IPS DF 4.7 (cell line): ENCODE results near the gene EVC2.

Experiments used
- DNase-seq: peaks from one replicate; pipeline ENCODE4 v3.0.0-alpha.2; 2013; ENCODE audit warnings: low spot score; ENCODE audit errors: extremely low read depth

The EVC2 gene

DNA sequence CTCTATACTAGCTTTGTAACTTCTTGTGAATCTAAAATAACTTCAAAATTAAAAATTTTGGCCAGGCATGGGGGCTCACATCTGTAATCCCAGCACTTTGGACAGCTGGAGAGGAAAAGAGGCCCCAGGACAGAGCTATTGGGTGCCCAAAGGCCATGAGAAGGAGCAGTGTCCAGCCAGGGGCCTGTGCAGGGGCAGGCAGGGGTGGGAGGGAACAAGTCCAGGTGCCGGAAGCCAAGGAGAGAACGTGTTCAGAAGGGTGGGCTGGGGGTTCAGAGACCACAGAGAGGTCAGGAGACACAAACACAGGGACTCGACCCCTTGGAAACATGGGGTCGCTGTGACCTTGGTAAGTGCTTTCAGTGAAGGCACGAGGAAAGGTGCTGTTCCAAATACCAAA, 138.9 kb downstream of the EVC2 start:
- DNase-seq = no peak

DNA sequence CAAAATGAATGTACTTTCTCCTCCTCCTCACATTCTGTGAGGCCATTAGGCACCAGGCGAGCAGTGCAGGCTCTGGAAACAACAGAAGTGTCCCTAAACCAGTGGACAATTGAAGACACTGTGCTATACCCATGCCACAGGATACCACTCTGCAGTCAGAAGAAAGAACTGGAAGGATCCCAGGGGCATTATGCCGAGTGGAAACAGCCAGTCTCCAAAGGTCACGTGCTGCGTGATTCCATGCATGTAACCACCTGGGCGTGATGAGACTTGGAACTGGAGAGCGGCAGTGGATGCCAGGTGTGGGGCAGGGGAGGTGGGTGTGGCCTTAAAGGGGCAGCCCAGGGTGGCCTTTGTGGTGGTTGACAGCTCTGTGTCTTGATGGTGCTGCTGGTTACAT, 139.4 kb downstream of the EVC2 start:
- no peak for DNase-seq

DNA sequence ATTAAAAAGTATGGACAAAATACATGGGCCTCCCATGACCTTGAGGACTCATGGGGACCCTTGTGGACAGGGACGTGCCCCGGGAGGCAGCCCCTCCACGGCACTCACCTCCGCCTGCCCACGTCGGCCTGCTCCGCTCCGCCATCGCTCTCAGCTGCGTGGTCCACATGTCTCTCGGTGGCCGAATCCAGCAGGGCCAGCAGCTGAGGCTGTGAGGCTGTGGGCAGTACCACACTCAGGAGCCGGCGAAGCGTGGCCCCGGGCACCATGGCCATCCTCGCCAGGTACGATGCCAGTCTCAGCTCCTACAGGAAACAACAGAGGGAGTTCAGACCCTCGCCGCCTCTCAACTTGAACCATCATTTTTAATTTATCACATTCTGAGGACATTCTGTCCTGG, 140.0 kb downstream of the EVC2 start:
- DNase-seq = no peak

DNA sequence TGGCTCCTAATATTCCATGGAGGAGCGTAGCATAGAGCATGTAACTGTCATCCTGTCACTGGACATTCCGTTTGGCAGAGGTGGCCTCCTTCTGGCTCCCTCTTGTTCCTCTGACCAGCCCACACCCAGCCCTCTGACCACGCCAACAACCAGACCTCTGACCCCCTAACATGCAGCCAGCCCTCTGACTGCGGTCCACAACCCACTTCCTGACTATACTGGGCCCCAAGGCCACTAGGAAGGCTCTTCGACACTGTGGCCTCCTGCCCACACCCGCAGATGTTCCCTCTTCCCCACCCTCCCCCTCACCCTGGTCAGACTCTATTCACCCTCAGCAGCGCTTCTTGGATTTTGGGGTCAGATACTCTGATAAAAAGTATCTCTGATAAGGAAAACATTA, 141.4 kb downstream of the EVC2 start:
- DNase-seq = no peak

DNA sequence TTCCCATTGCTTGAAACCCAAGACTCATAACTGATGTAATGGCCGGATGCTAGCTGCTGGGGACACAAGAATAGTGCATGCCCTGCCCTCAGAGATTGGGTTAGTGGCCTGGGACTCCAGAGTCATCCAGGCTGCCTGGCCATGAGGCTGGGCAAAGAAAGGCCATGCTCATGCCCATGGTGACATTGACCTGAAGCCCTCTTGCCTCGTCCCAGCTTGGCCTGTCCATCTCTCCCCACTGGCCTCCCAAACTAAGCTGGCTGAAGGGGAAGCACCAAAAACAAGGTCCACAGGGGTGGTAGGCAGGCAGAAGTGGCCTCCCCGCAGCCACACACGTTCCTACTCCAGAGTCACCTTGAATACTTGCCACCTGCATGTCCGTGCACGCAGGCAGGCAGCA, 141.8 kb downstream of the EVC2 start:
- DNase-seq = no peak

DNA sequence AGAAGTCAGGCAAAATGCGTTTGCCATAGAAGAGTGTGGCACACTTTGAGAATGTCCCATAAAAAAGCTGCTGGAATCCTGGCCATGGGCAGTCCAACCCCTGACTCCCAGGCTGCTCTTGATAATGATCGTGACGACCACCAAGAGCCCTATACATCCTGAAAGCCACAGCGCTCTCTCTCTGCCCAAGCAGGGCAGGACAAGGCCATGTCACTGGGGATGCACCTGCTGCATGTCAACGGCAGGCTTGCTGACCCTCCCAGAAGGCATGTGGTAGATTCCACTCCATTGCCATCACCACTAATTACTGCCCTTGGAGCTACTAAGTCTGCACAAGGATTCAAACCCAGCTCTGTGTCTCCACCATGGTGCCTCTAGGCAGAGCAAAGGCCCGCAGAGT, 144.5 kb downstream of the EVC2 start:
- DNase-seq = no peak

DNA sequence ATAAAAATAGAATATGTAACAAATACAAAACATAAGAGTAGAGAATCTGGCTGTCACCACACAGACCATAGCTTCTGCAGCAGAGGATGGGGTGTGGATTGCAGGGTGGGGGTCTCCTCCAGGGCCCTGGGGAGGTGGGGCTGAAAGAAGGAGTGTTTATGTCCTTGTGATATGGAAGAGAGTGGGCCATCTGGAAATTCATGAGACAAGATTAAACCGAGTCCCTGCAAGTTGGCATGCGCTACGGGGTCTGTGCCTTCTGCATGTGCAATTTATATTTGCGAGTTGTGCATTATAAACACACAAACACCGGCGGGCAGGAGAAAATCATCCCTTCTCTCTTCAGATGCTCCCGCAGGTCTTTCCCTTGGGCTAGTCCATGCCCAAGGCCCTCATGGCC, 145.9 kb downstream of the EVC2 start:
- no peak for DNase-seq

DNA sequence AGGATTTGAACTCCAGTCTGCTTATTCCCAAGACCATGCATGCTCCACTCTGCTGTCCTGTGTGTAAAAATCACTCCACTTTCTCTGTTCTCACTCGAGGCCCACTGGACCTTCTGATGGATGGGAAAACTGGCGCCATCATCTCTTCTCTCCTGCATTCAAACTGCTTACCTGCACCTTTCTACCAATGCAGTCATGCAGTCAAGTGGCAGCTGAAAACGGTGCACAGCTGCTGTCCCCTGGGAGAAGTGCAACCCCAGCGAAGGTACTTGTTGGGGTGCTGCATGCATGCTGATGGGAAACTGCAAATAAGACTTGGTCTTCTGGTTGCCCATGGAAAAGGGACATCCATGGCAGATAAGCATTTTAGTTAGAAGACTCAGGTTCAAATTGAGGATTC, 147.1 kb downstream of the EVC2 start:
- no peak for DNase-seq

DNA sequence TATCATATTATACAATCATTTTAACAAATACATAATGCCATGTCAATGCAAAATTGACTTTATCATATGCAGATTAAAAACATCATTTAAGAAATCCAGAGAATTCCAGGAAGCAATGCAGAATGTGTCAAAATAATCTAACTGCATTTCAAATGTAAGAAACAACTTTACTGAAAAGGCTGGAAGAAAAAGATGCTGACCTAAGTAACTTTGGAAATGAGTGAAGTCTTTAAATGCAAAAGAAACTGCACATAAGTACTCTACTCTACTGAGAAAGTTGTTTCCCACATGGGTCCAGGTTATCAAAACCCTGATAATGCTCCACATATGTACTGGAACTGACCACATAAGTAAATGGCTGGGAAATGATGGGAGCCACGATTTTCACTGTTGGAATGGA, 149.9 kb downstream of the EVC2 start:
- no peak for DNase-seq

DNA sequence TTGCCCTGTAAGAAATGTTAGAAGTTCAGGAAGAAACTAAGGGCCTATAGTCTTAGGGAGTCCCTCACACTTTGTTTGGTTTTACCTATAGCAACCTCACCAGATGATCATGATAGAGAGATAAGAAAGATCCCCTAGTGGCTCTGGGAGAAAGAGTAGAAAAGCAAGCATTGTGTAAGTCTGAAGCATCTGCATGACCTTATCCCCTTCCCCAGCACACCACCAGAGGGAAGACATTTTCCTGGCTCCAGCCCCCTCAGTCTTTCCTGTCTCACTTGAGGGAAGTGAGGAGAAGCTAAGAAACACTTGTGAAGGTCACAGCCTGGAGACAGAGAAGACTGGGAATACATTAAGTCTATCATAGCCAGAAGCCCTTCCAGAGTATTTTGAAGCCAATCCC, 154.0 kb downstream of the EVC2 start:
- no peak for DNase-seq

DNA sequence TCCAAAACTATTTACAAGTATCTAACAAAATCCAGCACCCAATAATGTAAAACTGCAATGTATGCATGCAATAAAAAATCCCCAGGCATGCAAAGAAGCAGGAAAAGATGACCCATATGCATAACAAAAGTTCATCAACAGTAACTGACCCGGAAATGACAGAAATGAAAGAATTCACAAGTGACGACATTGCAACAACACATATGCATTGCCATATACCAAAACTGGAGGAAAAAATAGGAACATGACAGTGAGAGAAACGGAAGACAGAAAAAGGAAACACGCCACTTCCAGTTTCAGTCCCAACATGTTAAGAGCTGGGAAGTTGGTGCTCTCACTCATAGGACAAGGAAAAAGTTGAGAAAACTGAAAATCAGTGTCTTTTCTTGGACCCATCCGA, 154.6 kb downstream of the EVC2 start:
- no peak for DNase-seq

DNA sequence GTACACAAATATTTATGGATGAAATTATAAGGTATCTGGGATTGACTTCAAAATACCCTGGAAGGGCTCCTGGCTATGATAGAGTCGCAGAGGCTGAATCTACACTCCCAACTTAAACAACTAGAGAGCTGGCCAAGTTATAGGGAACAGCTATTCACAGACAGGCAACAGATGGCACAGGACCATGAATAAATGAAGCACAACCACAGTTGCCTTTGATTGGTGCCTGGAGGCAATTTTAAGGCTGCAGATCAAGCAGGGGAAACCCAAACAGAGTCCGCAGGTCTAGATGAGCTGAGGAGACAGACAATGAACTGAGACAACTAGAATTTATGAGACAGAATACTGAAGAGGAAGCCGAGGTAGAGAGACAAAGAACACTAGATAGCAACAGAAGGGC, 155.9 kb downstream of the EVC2 start:
- DNase-seq = no peak

DNA sequence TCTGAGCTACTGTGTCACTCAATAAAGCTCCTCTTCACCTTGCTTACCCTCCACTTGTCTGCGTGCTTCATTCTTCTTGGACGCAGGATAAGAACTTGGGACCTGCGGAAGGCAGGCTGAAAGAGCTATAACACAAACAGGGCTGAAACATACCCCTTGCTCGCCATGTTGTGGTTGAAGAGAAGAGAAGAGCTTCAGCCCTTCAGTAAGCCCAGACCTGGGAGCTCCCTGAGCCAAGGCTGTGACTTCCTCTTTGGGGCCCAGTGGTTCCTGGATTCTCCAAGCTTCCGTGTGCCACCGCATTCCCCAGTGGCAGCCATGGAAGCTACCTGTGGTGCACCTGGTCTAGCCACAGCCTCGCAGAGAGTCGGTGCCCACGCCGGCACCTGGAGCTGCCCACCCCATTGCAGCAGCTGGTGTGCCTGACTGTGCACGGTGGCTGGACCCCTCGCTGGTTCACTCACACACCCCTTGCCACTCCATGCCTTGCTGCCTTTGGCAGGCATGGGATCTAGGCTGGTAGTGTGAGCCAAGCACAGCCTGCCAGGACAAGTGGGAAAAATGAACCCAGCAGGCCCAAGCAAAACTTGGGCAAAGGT, 160.6 kb downstream of the EVC2 start:
- DNase-seq = no peak

DNA sequence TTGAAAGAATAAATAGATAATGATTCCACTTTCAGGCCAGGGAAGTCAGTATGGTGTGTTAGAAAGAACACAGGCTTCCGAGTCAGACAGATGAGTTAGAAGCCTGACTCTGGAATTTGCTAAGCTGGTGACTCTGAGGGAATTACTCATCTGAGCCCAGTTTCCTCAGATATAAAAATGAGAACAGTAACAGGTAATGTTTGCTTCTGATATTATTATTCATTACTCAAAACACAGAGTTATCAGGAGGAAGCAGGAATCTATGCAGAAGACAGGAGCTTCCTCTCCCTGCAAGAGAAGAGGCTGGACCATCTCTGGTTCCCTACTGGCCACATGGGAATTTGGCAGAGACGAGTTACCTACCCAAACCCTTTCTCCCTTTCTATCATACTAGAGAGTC, 163.1 kb downstream of the EVC2 start:
- no peak for DNase-seq

DNA sequence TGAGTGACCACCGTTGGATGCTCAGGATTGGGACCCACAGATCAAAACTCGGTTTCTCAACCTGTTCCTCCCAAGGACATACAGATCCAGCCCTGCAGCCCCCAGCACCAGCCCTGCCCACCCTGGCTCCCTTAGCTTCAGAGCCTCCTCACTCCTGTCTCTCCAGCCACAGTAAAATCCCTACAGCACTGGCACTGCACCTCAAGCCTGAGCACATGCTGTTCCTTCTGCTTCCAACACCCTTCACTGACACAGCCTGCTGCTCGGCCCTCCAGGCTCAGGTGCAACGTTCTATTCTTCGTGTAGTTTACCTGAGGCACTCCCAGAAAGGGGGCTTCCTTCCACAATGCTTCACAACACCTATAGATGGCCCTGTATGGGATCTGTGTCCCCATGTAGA, 163.6 kb downstream of the EVC2 start:
- DNase-seq = no peak

DNA sequence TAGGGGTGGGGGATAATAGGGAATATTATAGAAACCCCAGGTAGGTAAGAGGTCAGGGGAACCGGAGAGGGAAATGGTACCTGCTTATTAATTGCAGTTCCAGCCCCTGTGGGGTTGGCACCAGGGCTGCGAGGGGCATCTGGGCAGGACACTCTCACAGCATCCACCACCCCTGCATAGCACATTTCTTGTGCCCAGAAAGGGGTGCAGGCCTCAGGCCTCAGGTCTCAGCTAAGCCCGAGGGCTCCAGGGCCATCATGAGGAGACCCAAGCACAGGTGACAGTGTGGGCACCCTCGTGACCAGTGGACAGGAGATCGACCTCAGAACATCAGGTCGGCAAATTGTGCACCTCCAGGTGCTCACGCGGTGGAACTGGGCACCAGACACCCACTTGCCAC, 164.7 kb downstream of the EVC2 start:
- DNase-seq = no peak

DNA sequence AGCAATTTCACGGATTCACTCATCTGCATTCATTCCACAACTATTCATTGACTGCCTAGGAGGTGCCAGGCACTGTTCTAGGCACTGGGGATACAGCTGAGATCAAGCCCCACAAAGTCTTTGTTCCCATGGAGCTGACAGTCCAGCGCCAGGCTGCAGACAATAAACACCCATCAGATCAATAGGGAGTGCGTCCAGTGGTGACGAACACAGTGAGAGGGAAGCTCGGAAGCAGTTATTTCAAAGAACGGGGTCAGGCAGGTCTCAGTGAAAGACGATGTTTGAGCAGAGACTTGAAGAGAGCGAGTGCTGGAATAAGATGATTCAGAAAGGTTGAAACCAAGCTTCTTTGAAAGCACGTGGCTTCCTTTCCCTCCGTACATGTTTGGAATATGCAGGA, 167.2 kb downstream of the EVC2 start:
- DNase-seq = no peak

DNA sequence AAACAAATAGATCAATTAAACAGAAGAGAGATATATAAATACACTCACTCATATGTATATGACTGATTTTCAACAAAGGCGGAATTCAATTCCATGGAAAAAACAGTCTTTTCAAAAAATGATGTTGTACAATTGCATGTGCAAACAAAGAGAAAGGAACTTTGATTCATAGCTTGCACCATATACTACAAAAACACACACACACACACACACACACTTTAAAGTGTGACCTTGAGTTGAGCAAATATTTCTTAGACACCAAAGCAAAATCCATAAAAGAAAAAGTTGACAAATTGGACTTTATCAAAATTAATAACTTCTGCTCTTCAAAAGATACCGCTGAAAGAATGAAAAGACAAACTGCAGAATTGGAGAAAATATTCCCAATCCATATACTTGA, 168.8 kb downstream of the EVC2 start:
- DNase-seq = no peak

DNA sequence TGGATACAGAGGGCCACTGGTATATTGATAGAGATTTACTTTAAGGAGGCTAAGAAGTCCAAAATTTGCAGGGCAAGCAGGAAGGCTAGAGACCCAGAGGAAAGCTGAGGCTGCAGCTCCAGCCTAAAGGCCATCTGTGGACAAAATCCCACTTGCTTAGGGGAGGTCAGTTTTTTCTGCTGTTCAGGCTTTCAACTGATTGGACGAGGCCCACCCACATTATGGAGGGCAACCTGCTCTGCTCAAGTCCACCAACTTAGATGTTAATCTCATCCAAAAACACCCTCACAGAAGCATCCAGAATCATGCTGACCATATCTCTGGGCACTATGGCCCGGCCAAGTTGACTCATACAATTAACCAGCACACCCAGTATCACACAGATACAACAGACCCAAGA, 176.3 kb downstream of the EVC2 start:
- no peak for DNase-seq

DNA sequence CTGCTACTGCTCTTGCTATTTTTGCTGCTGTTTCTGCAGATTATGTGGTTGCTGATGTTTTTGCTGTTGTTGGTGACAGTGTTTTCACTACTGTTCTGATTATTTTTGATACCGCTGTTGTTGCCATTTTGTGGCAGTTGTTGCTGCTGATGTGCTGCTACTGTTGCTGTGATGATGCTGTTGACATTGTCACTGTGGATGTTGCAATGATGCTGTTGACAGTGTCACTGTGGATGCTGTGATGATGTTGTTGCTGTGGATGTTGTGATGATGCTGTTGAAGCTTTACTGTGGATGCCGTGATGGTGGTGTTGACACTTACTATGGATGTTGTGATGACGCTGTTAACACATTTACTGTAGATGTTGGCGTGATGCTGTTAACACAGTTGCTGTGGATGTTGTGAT, 180.3 kb downstream of the EVC2 start:
- DNase-seq = no peak

DNA sequence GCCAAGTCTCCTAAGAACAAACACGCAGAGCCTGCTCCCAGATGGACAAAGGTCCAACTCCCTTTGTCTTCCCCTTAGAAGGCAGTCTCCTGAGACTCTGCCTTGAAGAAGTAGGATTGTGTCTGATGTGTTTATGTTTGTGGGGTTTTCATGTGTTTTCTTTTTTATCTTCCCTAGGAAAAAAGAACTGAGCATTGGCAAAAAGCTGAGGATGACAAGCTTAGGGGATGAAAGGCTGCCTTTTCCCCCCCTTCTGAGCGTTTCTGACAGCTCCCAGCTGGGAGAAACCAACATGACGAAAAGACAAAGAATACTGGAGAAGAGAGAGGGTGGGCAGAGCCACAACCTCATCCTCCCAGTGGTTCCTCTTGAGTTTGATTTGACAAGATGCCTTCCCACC, 181.1 kb downstream of the EVC2 start:
- no peak for DNase-seq

DNA sequence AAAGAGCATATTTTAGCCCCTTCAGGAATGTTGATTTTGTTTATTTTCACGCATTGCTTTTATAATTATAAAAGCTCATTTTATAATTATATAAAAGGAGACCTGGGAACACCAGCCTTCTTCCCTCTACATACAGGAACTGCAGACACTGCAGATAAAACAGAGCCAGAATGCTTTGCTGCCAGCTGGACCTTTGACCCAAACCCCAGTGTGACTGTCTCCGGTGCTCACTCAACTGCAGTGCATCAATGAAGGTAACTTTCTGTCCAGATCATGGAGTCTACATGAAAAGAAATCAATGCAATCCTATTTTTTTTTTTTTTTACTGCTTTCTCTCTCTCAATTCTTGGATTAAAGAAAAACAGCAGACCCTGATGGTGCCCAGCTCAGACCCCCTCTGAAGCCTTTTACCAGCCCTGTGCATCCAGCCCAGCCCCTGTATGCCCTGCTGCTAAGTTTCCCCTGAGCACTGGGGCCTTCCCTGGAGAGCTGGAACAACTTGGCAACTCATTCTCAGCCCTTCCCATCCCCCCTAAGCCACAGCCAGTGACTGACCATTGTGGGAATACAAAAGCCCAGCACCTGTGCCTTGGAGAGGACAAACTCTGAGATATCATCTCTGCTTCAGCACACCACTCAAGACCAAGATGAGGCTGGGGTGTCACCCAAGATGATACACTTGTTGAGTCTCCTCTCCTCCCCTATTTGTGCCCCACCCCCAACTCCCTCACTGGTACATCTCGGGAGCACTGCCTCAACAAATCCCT, 182.1 kb downstream of the EVC2 start:
- no peak for DNase-seq

DNA sequence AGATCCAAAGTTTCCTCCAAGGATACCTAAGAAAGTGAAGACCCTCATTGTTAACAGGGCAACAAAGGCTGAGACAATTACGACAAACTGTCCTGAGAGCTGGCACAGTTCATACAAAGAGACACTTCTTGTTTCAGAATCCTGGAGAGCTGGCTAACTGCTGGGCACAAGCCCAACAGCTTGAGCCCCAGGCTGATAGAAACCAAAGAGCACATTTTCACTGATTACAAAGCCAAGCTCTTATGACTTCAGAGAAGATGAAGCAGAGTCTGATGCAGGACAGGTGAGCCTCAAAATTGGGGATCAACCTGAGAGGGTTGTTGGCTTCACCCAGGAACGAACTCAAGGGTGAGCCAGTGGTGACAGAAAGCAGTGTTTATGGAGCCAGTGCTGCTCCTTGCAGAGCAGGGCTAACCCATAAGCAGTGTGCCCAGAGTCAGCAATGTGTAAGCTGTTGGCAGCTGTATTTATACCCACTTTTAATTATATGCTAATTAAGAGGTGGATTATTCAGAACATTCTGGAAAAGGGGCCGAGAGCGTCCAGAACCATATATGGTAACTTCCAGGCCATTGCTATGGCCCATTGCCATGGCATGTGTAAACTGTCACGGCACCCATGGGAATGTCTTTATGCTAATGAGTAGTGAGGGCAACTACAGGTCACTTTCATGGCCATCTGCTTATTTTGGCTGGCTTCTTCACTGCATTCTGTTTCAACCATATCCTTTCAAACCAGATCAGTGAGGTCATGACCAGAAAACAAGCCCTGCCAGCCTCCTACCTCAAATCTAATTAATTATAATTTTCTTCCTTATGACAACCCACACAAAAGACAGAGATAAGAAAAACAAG, 183.7 kb downstream of the EVC2 start:
- DNase-seq = no peak
